ENCODE results near the gene CCDC63.
"Not testable (repeated sequence)": the region's sequence is repeated elsewhere in the genome, so short reads cannot be mapped to it uniquely, and the experiment has no call there.

Gene CCDC63

GRCh38 chr12:110934093-110934852 lies 87.5 kb downstream of the CCDC63 start:
- peaks cover 6% of the 10 kb centered on the region for H3K4me1 Mint-ChIP-seq
- H3K4me3 Mint-ChIP-seq = no peak overlapping the region
- peaks cover 33% of the 10 kb centered on the region for H3K27me3 Mint-ChIP-seq
- no peaks in the 10 kb centered on the region for H3K9me3 Mint-ChIP-seq
- no peak overlapping the region for H3K27ac Mint-ChIP-seq (ENCODE audit: low read depth)
- ATAC-seq (replicated peaks; ENCODE audit: extremely low read depth, poor library complexity, severe bottlenecking) (no peak), DNase-seq (ENCODE audit: low spot score in 2 of 2) (no peak)
- H3K36me3 Mint-ChIP-seq (ENCODE audit: insufficient read depth) = peaks cover 2% of the 10 kb centered on the region

- DNase-seq (ENCODE audit: low spot score in 2 of 2) = no peak
- peaks cover 2% of the 10 kb centered on the region for H3K36me3 Mint-ChIP-seq (ENCODE audit: insufficient read depth)
- H3K27ac Mint-ChIP-seq (ENCODE audit: low read depth) = no peak overlapping the region
- H3K4me1 Mint-ChIP-seq = peaks cover 6% of the 10 kb centered on the region
- H3K27me3 Mint-ChIP-seq = peaks cover 33% of the 10 kb centered on the region
- no peak for ATAC-seq (replicated peaks; ENCODE audit: extremely low read depth, poor library complexity, severe bottlenecking)
- H3K4me3 Mint-ChIP-seq = no peak overlapping the region
- H3K9me3 Mint-ChIP-seq = no peaks in the 10 kb centered on the region
Measured at GRCh38 chr12:110935588-110935987, 88.8 kb downstream of the CCDC63 start.

- Mint-ChIP-seq H3K4me1 (peaks cover 6% of the 10 kb centered on the region), H3K27ac (ENCODE audit: low read depth) (no peak overlapping the region), H3K9me3 (no peaks in the 10 kb centered on the region), H3K4me3 (no peak overlapping the region), H3K36me3 (ENCODE audit: insufficient read depth) (peaks cover 2% of the 10 kb centered on the region), H3K27me3 (peaks cover 33% of the 10 kb centered on the region)
- ATAC-seq (replicated peaks; ENCODE audit: extremely low read depth, poor library complexity, severe bottlenecking) (no peak), DNase-seq (ENCODE audit: low spot score in 2 of 2) (no peak)
Measured at GRCh38 chr12:110936367-110937103, 89.7 kb downstream of the CCDC63 start.

- DNase-seq (ENCODE audit: low spot score in 2 of 2) (peak; percentile 25 to 47), ATAC-seq (replicated peaks; ENCODE audit: extremely low read depth, poor library complexity, severe bottlenecking) (no peak)
- Mint-ChIP-seq H3K36me3 (ENCODE audit: insufficient read depth) (peaks cover 2% of the 10 kb centered on the region), H3K9me3 (no peaks in the 10 kb centered on the region), H3K4me3 (no peak overlapping the region), H3K4me1 (peaks cover 6% of the 10 kb centered on the region), H3K27ac (ENCODE audit: low read depth) (no peak overlapping the region), H3K27me3 (peaks cover 39% of the 10 kb centered on the region)
Measured at GRCh38 chr12:110937104-110937641, 90.4 kb downstream of the CCDC63 start.

DNA sequence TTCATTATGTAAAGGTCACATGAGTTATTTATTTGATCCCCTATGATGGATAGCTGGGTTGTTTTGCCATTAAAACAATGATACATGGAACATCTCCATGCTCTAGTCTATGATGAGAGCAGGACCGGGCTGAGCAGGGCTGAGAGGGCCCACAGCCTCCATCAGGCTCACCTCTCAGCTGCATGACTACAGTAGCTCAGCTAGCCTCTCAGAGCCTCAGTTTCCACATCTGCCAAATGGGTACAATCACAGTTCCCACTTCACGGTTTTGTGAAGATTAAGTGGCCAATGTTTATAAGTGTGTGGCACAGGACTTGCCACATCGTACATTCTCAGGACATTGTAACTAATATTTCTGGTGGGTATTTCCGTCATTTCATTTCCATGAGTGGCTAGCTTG lies 93.5 kb downstream of the CCDC63 start:
- peaks cover 50% of the 10 kb centered on the region for H3K27me3 Mint-ChIP-seq

GRCh38 chr12:110940933-110941332 lies 94.1 kb downstream of the CCDC63 start:
- peaks cover 45% of the 10 kb centered on the region for H3K27me3 Mint-ChIP-seq
- ATAC-seq (replicated peaks; ENCODE audit: extremely low read depth, poor library complexity, severe bottlenecking) (no peak), DNase-seq (ENCODE audit: low spot score in 2 of 2) (no peak)
- H3K4me1 Mint-ChIP-seq = peaks cover 6% of the 10 kb centered on the region
- H3K27ac Mint-ChIP-seq (ENCODE audit: low read depth) = no peak overlapping the region
- H3K36me3 Mint-ChIP-seq (ENCODE audit: insufficient read depth) = peaks cover 2% of the 10 kb centered on the region
- H3K9me3 Mint-ChIP-seq = no peaks in the 10 kb centered on the region
- no peak overlapping the region for H3K4me3 Mint-ChIP-seq

More for the DNA sequence above, 93.5 kb downstream of the CCDC63 start:
- peaks cover 6% of the 10 kb centered on the region for H3K4me1 Mint-ChIP-seq
- no peak overlapping the region for H3K27ac Mint-ChIP-seq (ENCODE audit: low read depth)
- H3K36me3 Mint-ChIP-seq (ENCODE audit: insufficient read depth) = peaks cover 2% of the 10 kb centered on the region
- no peak for DNase-seq (ENCODE audit: low spot score in 2 of 2)
- no peak for ATAC-seq (replicated peaks; ENCODE audit: extremely low read depth, poor library complexity, severe bottlenecking)
- no peaks in the 10 kb centered on the region for H3K9me3 Mint-ChIP-seq
- no peak overlapping the region for H3K4me3 Mint-ChIP-seq

DNA sequence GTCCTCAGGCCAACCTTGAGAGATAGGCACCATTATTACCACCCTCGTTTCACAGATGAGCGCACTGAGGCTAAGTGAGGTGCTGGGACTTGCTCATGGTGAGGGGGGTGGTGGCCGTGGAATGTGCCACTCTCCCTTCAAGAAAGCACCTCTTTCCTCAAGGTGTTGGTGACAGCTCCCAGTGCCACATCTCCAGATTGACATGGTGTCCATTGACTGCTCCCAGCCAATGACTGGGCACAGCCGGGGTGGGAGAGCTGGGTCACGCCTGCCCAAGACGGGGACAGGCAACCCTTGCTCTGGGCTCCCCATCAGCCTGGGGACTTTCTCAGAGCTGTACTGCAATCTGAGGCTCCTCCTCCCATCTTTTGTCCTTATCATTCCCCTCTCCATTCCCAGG lies 94.6 kb downstream of the CCDC63 start:
- H3K4me1 Mint-ChIP-seq = peaks cover 6% of the 10 kb centered on the region
- no peaks in the 10 kb centered on the region for H3K36me3 Mint-ChIP-seq (ENCODE audit: insufficient read depth)
- no peak overlapping the region for H3K27ac Mint-ChIP-seq (ENCODE audit: low read depth)
- peaks cover 41% of the 10 kb centered on the region for H3K27me3 Mint-ChIP-seq
- ATAC-seq (replicated peaks; ENCODE audit: extremely low read depth, poor library complexity, severe bottlenecking) = no peak
- no peak for DNase-seq (ENCODE audit: low spot score in 2 of 2)
- H3K4me3 Mint-ChIP-seq = no peak overlapping the region
- peaks cover 5% of the 10 kb centered on the region for H3K9me3 Mint-ChIP-seq

- no peaks in the 10 kb centered on the region for H3K36me3 Mint-ChIP-seq (ENCODE audit: insufficient read depth)
- no peak overlapping the region for H3K27ac Mint-ChIP-seq (ENCODE audit: low read depth)
- H3K9me3 Mint-ChIP-seq = peaks cover 6% of the 10 kb centered on the region
- no peak overlapping the region for H3K4me3 Mint-ChIP-seq
- H3K4me1 Mint-ChIP-seq = no peaks in the 10 kb centered on the region
- no peak for ATAC-seq (replicated peaks; ENCODE audit: extremely low read depth, poor library complexity, severe bottlenecking)
- peaks cover 33% of the 10 kb centered on the region for H3K27me3 Mint-ChIP-seq
- no peak for DNase-seq (ENCODE audit: low spot score in 2 of 2)
Measured at GRCh38 chr12:110943373-110943772, 96.6 kb downstream of the CCDC63 start.

DNA sequence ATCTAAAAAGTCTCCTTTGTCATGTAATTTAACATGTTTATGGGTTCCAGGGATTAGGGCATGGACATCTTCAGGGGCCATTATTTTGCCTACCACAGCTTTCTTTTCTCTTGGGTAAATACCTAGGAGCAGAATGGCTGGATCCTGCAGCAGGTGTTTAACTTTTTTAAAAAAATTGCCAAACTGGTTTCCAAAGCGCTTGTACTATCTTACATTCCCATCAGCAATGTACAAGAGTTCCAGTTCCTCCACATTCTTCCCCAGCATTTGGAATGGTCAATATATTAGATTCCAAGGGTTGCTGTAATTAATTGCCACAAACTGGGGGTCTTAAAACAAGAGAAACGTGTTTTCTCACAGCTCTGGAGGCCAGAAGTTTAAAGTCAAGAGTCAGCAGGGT lies 101.3 kb downstream of the CCDC63 start:
- H3K4me3 Mint-ChIP-seq = no peak overlapping the region
- no peaks in the 10 kb centered on the region for H3K4me1 Mint-ChIP-seq
- ATAC-seq (replicated peaks; ENCODE audit: extremely low read depth, poor library complexity, severe bottlenecking) = no peak
- H3K27me3 Mint-ChIP-seq = peaks cover 27% of the 10 kb centered on the region
- no peak for DNase-seq (ENCODE audit: low spot score in 2 of 2)
- peaks cover 6% of the 10 kb centered on the region for H3K9me3 Mint-ChIP-seq
- no peak overlapping the region for H3K27ac Mint-ChIP-seq (ENCODE audit: low read depth)
- H3K36me3 Mint-ChIP-seq (ENCODE audit: insufficient read depth) = no peaks in the 10 kb centered on the region

DNA sequence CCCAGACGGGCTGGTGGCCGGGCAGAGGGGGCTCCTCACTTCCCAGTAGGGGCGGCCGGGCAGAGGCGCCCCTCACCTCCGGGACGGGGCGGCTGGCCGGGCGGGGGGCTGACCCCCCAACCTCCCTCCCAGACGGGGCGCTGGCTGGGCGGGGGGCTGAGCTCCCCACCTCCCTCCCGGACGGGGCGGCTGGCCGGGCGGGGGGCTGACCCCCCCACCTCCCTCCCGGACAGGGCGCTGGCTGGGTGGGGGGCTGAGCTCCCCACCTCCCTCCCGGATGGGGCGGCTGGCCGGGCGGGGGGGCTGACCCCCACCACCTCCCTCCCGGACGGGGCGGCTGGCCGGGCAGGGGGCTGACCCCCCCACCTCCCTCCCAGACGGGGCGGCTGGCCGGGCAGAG lies 103.7 kb downstream of the CCDC63 start:
- not testable (repeated sequence) for H3K4me1 Mint-ChIP-seq; H3K4me3 Mint-ChIP-seq; H3K36me3 Mint-ChIP-seq (ENCODE audit: insufficient read depth); ATAC-seq (replicated peaks; ENCODE audit: extremely low read depth, poor library complexity, severe bottlenecking); DNase-seq (ENCODE audit: low spot score in 2 of 2); H3K27ac Mint-ChIP-seq (ENCODE audit: low read depth); H3K9me3 Mint-ChIP-seq
- peaks cover 28% of the 10 kb centered on the region for H3K27me3 Mint-ChIP-seq

GRCh38 chr12:110950867-110951266 lies 104.1 kb downstream of the CCDC63 start:
- H3K27ac Mint-ChIP-seq (ENCODE audit: low read depth); H3K9me3 Mint-ChIP-seq; H3K36me3 Mint-ChIP-seq (ENCODE audit: insufficient read depth); H3K4me1 Mint-ChIP-seq; H3K4me3 Mint-ChIP-seq; DNase-seq (ENCODE audit: low spot score in 2 of 2); ATAC-seq (replicated peaks; ENCODE audit: extremely low read depth, poor library complexity, severe bottlenecking): not testable (repeated sequence)
- peaks cover 28% of the 10 kb centered on the region for H3K27me3 Mint-ChIP-seq

All from central memory CD8-positive, alpha-beta T cell (primary cell).